Muscle layer of colon (tissue), 2 donors: Measurements from ENCODE around the gene LST1.

Experiments
- H3K27ac ChIP-seq: one replicate; pipeline ENCODE4 v1.7.0; 2013; ENCODE audit warnings: low read depth, mild to moderate bottlenecking, low read length, moderate library complexity
- H3K27me3 ChIP-seq, 2 donors: one replicate each; pipeline ENCODE4 v1.7.0; 2013; ENCODE audit warnings: low read length in 2 of 2, mild to moderate bottlenecking in 2 of 2; ENCODE audit not compliant: insufficient read depth in 2 of 2, control insufficient read depth in 1 of 2
- H3K36me3 ChIP-seq: one replicate; pipeline ENCODE4 v1.7.0; 2013; ENCODE audit warnings: mild to moderate bottlenecking, low read length; ENCODE audit not compliant: insufficient read depth
- H3K4me1 ChIP-seq: one replicate; pipeline ENCODE4 v1.7.0; 2013; ENCODE audit warnings: mild to moderate bottlenecking, low read length; ENCODE audit not compliant: insufficient read depth
- H3K4me3 ChIP-seq, 2 donors: one replicate each; pipeline ENCODE4 v1.7.0; 2013; ENCODE audit warnings: low read length in 2 of 2, low read depth in 1 of 2, mild to moderate bottlenecking in 1 of 2, moderate library complexity in 1 of 2
- H3K9ac ChIP-seq: one replicate; pipeline ENCODE4 v1.7.0; 2013; ENCODE audit warnings: low read length
- H3K9me3 ChIP-seq: one replicate; pipeline ENCODE4 v1.7.0; 2013; ENCODE audit warnings: mild to moderate bottlenecking, low read length
- donor health status: abdominal sarcoma.
- donor health status: Adenocarcinoma of cecum.

The LST1 gene

GRCh38 chr6:31586008-31586407, at the start of gene LST1:
LST1 (plus strand) TSS chr6:31586277; CDS start chr6:31587300, 1,023 bp downstream.
- no peaks in the 10 kb centered on the region for H3K9me3 ChIP-seq
- no peaks in the 10 kb centered on the region for H3K27me3 ChIP-seq
- no peak within 1 kb of the TSS for H3K4me3 ChIP-seq
- peaks cover 6% of the 10 kb centered on the region for H3K4me1 ChIP-seq
- H3K27ac ChIP-seq = no peak within 1 kb of the TSS
- no peaks in the 10 kb centered on the region for H3K36me3 ChIP-seq
- H3K9ac ChIP-seq = no peak within 1 kb of the TSS

GRCh38 chr6:31538805-31539400, 47.2 kb upstream of the LST1 start:
- H3K4me1 ChIP-seq = peaks cover 36% of the 10 kb centered on the region
- no peaks in the 10 kb centered on the region for H3K27me3 ChIP-seq
- H3K27ac ChIP-seq = no peak overlapping the region
- H3K4me3 ChIP-seq = no peak overlapping the region
- no peaks in the 10 kb centered on the region for H3K9me3 ChIP-seq
- H3K9ac ChIP-seq = peak overlapping the region; percentile 9
- peaks cover 60% of the 10 kb centered on the region for H3K36me3 ChIP-seq

GRCh38 chr6:31540640-31541039, 45.4 kb upstream of the LST1 start:
- H3K4me1 ChIP-seq = peaks cover 36% of the 10 kb centered on the region
- peaks cover 42% of the 10 kb centered on the region for H3K36me3 ChIP-seq
- peak overlapping the region; percentile 36 to 98 for H3K4me3 ChIP-seq
- peak overlapping the region; percentile 83 for H3K27ac ChIP-seq
- H3K9me3 ChIP-seq = no peaks in the 10 kb centered on the region
- peak overlapping the region; percentile 95 for H3K9ac ChIP-seq
- no peaks in the 10 kb centered on the region for H3K27me3 ChIP-seq

- Histone ChIP-seq H3K27me3 (no peaks in the 10 kb centered on the region), H3K36me3 (peaks cover 37% of the 10 kb centered on the region), H3K9me3 (no peaks in the 10 kb centered on the region), H3K4me3 (peak overlapping the region; percentile 36 to 98), H3K27ac (peak overlapping the region; percentile 83), H3K4me1 (peaks cover 36% of the 10 kb centered on the region), H3K9ac (peak overlapping the region; percentile 95)
These were observed 44.9 kb upstream of the LST1 start for GRCh38 chr6:31541059-31541657.

GRCh38 chr6:31541658-31542521, 44.2 kb upstream of the LST1 start, which contains the start of gene DDX39B:
DDX39B (minus strand) TSS chr6:31542003; CDS start chr6:31540532, 1,471 bp downstream.
- Histone ChIP-seq H3K9ac (peak within 1 kb of the TSS; percentile 95), H3K4me1 (peaks cover 42% of the 10 kb centered on the region), H3K27me3 (no peaks in the 10 kb centered on the region), H3K27ac (peak within 1 kb of the TSS; percentile 83), H3K36me3 (peaks cover 31% of the 10 kb centered on the region), H3K4me3 (peak within 1 kb of the TSS; percentile 45 to 98), H3K9me3 (no peaks in the 10 kb centered on the region)

- H3K36me3 ChIP-seq = peaks cover 18% of the 10 kb centered on the region
- no peaks in the 10 kb centered on the region for H3K27me3 ChIP-seq
- no peak overlapping the region for H3K4me3 ChIP-seq
- no peak overlapping the region for H3K27ac ChIP-seq
- H3K9ac ChIP-seq = no peak overlapping the region
- H3K9me3 ChIP-seq = no peaks in the 10 kb centered on the region
- peaks cover 47% of the 10 kb centered on the region for H3K4me1 ChIP-seq
These were observed 42.4 kb upstream of the LST1 start for GRCh38 chr6:31543639-31544038.

GRCh38 chr6:31544676-31545075, 41.4 kb upstream of the LST1 start:
- Histone ChIP-seq H3K4me3 (no peak overlapping the region), H3K36me3 (peaks cover 8% of the 10 kb centered on the region), H3K4me1 (peaks cover 40% of the 10 kb centered on the region), H3K27ac (no peak overlapping the region), H3K9ac (no peak overlapping the region), H3K9me3 (no peaks in the 10 kb centered on the region), H3K27me3 (no peaks in the 10 kb centered on the region)

- H3K27ac ChIP-seq = no peak overlapping the region
- no peak overlapping the region for H3K9ac ChIP-seq
- H3K4me1 ChIP-seq = peaks cover 34% of the 10 kb centered on the region
These were observed 40.8 kb upstream of the LST1 start for GRCh38 chr6:31545291-31545690.

GRCh38 chr6:31546339-31546957, 39.6 kb upstream of the LST1 start, which contains the start of gene ATP6V1G2:
ATP6V1G2 (minus strand) TSS chr6:31546608; CDS start chr6:31546559, 49 bp downstream.
- peak within 1 kb of the TSS; percentile 77 for H3K9ac ChIP-seq
- peaks cover 28% of the 10 kb centered on the region for H3K4me1 ChIP-seq
- H3K27ac ChIP-seq = peak within 1 kb of the TSS; percentile 86
- no peaks in the 10 kb centered on the region for H3K27me3 ChIP-seq
- no peaks in the 10 kb centered on the region for H3K9me3 ChIP-seq
- H3K4me3 ChIP-seq = peak within 1 kb of the TSS; percentile 47 to 74
- no peaks in the 10 kb centered on the region for H3K36me3 ChIP-seq

More at GRCh38 chr6:31545291-31545690, 40.8 kb upstream of the LST1 start:
- no peak overlapping the region for H3K4me3 ChIP-seq
- no peaks in the 10 kb centered on the region for H3K27me3 ChIP-seq
- H3K36me3 ChIP-seq = peaks cover 2% of the 10 kb centered on the region
- H3K9me3 ChIP-seq = no peaks in the 10 kb centered on the region

GRCh38 chr6:31546958-31547726, 38.9 kb upstream of the LST1 start, which contains the start of gene NFKBIL1:
NFKBIL1 (plus strand) TSS chr6:31547608; CDS start chr6:31547695, 87 bp downstream.
- Histone ChIP-seq H3K9ac (peak within 1 kb of the TSS; percentile 77), H3K4me3 (peak within 1 kb of the TSS; percentile 47 to 74), H3K9me3 (no peaks in the 10 kb centered on the region), H3K27me3 (no peaks in the 10 kb centered on the region), H3K36me3 (no peaks in the 10 kb centered on the region), H3K4me1 (peaks cover 28% of the 10 kb centered on the region), H3K27ac (peak within 1 kb of the TSS; percentile 86)
